Left ventricle myocardium inferior (tissue), 1 donor: Measurements from ENCODE around the gene LGALS1. TPM values are rescaled to one million over a fixed set of nuclear protein-coding genes. Genes with fewer than 3 reads are reported as not detected.

ENCODE experiments used
- DNase-seq: peaks from one replicate; pipeline ENCODE4 v3.0.0-alpha.2; 2020
- H3K27ac ChIP-seq: fragments of 200-600 bp; replicated peaks from 2 replicates; pipeline ENCODE4 v1.8.0; 2021
- H3K27me3 ChIP-seq: fragments of 200-600 bp; 2 replicates; pipeline ENCODE4 v1.8.0; 2021; ENCODE audit warnings: low read depth
- H3K36me3 ChIP-seq: fragments of 200-600 bp; 2 replicates; pipeline ENCODE4 v1.8.0; 2021
- H3K4me1 ChIP-seq: fragments of 200-600 bp; 2 replicates; pipeline ENCODE4 v1.8.0; 2021
- H3K4me3 ChIP-seq: fragments of 200-600 bp; 2 replicates; pipeline ENCODE4 v1.8.0; 2021; ENCODE audit warnings: mild to moderate bottlenecking, moderate library complexity
- H3K9me3 ChIP-seq: fragments of 200-600 bp; replicated peaks from 2 replicates; pipeline ENCODE4 v1.8.0; 2021
- CTCF ChIP-seq: fragments of 200-600 bp; IDR thresholded peaks from 2 replicates; pipeline ENCODE4 v1.8.0; 2021; ENCODE audit warnings: antibody characterized with exemption, mild to moderate bottlenecking, borderline replicate concordance
- intact Hi-C: fragments of 100-400 bp; cut with micrococcal nuclease; formaldehyde crosslinking; loops from one replicate; pipeline ENCODE4 v1.11.0; 2022
- total RNA-seq: library from RNA; stranded (reverse); fragmentation: NEBNext Ultra II Directional; extraction: Animal tissue kit (Norgen Biotek cat#: 25700); gene quantifications from one replicate; pipeline ENCODE4 v1.2.1, GENCODE V29; 2021
- donor health status: DM: no; HTN: yes; CAD: no; lungs with severe emphysema.

LGALS1 gene
- total RNA-seq, 1 donor from 2014 or later = 843 TPM

GRCh38 chr22:37627545-37627944, 47.9 kb upstream of the LGALS1 start:
- no peak for TF ChIP-seq CTCF
- H3K27ac ChIP-seq = peak overlapping the region; percentile 64
- H3K9me3 ChIP-seq = no peaks in the 10 kb centered on the region
- peaks cover 48% of the 10 kb centered on the region for H3K36me3 ChIP-seq
- intact Hi-C loops = no loop called here
- H3K4me1 ChIP-seq = peaks cover 52% of the 10 kb centered on the region
- no peaks in the 10 kb centered on the region for H3K27me3 ChIP-seq
- no peak overlapping the region for H3K4me3 ChIP-seq
- DNase-seq = no peak

- H3K27me3 ChIP-seq = no peaks in the 10 kb centered on the region
- H3K27ac ChIP-seq = no peak overlapping the region
- intact Hi-C loops = no loop called here
- no peak for TF ChIP-seq CTCF
- H3K4me3 ChIP-seq = no peak overlapping the region
- peaks cover 58% of the 10 kb centered on the region for H3K4me1 ChIP-seq
- no peaks in the 10 kb centered on the region for H3K9me3 ChIP-seq
- DNase-seq = no peak
- peaks cover 44% of the 10 kb centered on the region for H3K36me3 ChIP-seq
Observed at GRCh38 chr22:37628830-37629229, 46.6 kb upstream of the LGALS1 start.

- TF ChIP-seq CTCF = no peak
- H3K27ac ChIP-seq = no peak overlapping the region
- no peaks in the 10 kb centered on the region for H3K9me3 ChIP-seq
- no peak for DNase-seq
- peaks cover 37% of the 10 kb centered on the region for H3K36me3 ChIP-seq
- H3K4me3 ChIP-seq = no peak overlapping the region
- H3K4me1 ChIP-seq = peaks cover 65% of the 10 kb centered on the region
- H3K27me3 ChIP-seq = no peaks in the 10 kb centered on the region
- intact Hi-C loops = no loop called here
Observed at GRCh38 chr22:37629928-37630327, 45.5 kb upstream of the LGALS1 start.

- Histone ChIP-seq H3K9me3 (no peaks in the 10 kb centered on the region), H3K27ac (peak overlapping the region; percentile 43), H3K36me3 (peaks cover 37% of the 10 kb centered on the region), H3K4me1 (peaks cover 63% of the 10 kb centered on the region), H3K27me3 (no peaks in the 10 kb centered on the region), H3K4me3 (no peak overlapping the region)
- no peak for TF ChIP-seq CTCF
- DNase-seq = no peak
- intact Hi-C loops = no loop called here
Observed at GRCh38 chr22:37630839-37631435, 44.5 kb upstream of the LGALS1 start.

- Histone ChIP-seq H3K4me1 (peaks cover 57% of the 10 kb centered on the region), H3K9me3 (no peaks in the 10 kb centered on the region), H3K27me3 (no peaks in the 10 kb centered on the region), H3K4me3 (no peak overlapping the region), H3K27ac (peak overlapping the region; percentile 88), H3K36me3 (peaks cover 37% of the 10 kb centered on the region)
- no peak for DNase-seq
- TF ChIP-seq CTCF = no peak
- intact Hi-C loops = no loop called here
Observed at GRCh38 chr22:37631448-37632173, 43.8 kb upstream of the LGALS1 start.
